Upper lobe of right lung (tissue), 1 donor: ENCODE data around the gene ADCY1. TPM values are rescaled to one million over a fixed set of nuclear protein-coding genes. Genes with fewer than 3 reads are reported as not detected.

Experiments used
- ATAC-seq: fragments of 200-7000 bp; cut with Tn5 transposase; one replicate; pipeline ENCODE4 v1.9.1; 2020; ENCODE audit warnings: mild to moderate bottlenecking, moderate library complexity
- DNase-seq: peaks from one replicate; pipeline ENCODE4 v3.0.0-alpha.2; 2020
- H3K27ac ChIP-seq: fragments of 200-600 bp; one replicate; pipeline ENCODE4 v1.8.0; 2022
- H3K27me3 ChIP-seq: fragments of 200-600 bp; one replicate; pipeline ENCODE4 v1.8.0; 2022; ENCODE audit warnings: mild to moderate bottlenecking
- H3K36me3 ChIP-seq: fragments of 200-600 bp; one replicate; pipeline ENCODE4 v1.8.0; 2022
- H3K4me1 ChIP-seq: fragments of 200-600 bp; one replicate; pipeline ENCODE4 v1.8.0; 2022
- H3K4me3 ChIP-seq: fragments of 200-600 bp; one replicate; pipeline ENCODE4 v1.8.0; 2022; ENCODE audit warnings: mild to moderate bottlenecking
- H3K9me3 ChIP-seq: fragments of 200-600 bp; one replicate; pipeline ENCODE4 v1.8.0; 2022
- intact Hi-C: fragments of 100-400 bp; cut with DNase I; formaldehyde crosslinking; loops from one replicate; pipeline ENCODE4 v1.11.0; 2022
- total RNA-seq: library from RNA; stranded (reverse); fragmentation: NEBNext Ultra II Directional; extraction: Animal tissue kit (Norgen Biotek cat#: 25700); gene quantifications from one replicate; pipeline ENCODE4 v1.2.1, GENCODE V29; 2021
- TF ChIP-seq, protein P1 (sequence below): fragments of 200-600 bp; IDR thresholded peaks from one replicate; pipeline ENCODE4 v1.8.0; 2022; ENCODE audit warnings: antibody characterized with exemption
- donor health status: DM: no; HTN: yes; CAD: no; lungs with severe emphysema.

Gene ADCY1
- total RNA-seq, 1 donor from 2014 or later = 3.9 TPM

DNA sequence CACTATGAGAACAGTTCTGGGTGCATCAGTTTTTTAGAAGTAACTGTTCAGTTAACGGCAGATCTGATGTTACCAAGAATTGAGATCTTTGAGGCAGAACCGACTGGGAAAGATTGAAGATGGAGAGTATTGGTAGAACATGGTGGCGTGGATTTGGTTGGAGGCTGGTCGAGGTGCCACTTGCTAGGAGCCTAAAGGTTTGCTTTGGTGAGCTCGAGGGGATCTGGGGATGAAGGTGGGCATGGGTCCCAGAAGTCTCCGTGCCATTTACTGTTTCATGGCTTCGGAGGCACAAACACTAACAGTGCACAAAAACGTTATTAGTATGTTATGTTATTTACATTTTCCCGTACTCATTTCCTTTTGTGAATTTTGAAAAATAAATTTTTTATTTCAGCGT is 81.4 kb downstream of the ADCY1 start:
- no peaks in the 10 kb centered on the region for H3K9me3 ChIP-seq
- no peak overlapping the region for H3K27ac ChIP-seq
- ATAC-seq = no peak
- no peaks in the 10 kb centered on the region for H3K36me3 ChIP-seq
- no peaks in the 10 kb centered on the region for H3K4me1 ChIP-seq
- TF ChIP-seq, protein P1, sequence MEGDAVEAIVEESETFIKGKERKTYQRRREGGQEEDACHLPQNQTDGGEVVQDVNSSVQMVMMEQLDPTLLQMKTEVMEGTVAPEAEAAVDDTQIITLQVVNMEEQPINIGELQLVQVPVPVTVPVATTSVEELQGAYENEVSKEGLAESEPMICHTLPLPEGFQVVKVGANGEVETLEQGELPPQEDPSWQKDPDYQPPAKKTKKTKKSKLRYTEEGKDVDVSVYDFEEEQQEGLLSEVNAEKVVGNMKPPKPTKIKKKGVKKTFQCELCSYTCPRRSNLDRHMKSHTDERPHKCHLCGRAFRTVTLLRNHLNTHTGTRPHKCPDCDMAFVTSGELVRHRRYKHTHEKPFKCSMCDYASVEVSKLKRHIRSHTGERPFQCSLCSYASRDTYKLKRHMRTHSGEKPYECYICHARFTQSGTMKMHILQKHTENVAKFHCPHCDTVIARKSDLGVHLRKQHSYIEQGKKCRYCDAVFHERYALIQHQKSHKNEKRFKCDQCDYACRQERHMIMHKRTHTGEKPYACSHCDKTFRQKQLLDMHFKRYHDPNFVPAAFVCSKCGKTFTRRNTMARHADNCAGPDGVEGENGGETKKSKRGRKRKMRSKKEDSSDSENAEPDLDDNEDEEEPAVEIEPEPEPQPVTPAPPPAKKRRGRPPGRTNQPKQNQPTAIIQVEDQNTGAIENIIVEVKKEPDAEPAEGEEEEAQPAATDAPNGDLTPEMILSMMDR = no peak
- no peak for DNase-seq
- intact Hi-C loops = no loop called here
- H3K4me3 ChIP-seq = no peak overlapping the region
- no peaks in the 10 kb centered on the region for H3K27me3 ChIP-seq

DNA sequence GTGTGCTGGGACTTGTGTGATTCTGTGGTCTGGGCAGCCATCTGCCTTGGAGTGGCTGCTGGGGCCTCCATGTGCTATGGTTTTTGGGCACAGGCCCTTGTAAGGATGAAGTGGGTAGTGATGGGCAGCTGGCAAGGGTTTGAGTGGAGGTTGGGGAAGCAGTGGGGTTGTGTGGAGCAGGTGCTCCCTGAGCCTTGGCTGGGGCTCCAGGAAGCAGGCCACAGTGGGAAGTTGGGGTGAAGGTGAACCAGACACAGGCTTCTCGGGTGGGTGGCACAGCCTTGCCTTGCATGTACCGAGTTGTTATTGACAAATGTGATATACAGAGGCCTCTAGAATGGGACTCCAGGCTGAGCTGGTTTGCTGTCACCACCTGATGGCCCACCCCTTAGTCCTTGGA is 82.3 kb downstream of the ADCY1 start:
- Histone ChIP-seq H3K9me3 (no peaks in the 10 kb centered on the region), H3K27me3 (no peaks in the 10 kb centered on the region), H3K27ac (no peak overlapping the region), H3K4me3 (no peak overlapping the region), H3K36me3 (no peaks in the 10 kb centered on the region), H3K4me1 (no peaks in the 10 kb centered on the region)
- TF ChIP-seq, protein P1 = no peak
- intact Hi-C loops = no loop called here
- no peak for ATAC-seq
- no peak for DNase-seq

DNA sequence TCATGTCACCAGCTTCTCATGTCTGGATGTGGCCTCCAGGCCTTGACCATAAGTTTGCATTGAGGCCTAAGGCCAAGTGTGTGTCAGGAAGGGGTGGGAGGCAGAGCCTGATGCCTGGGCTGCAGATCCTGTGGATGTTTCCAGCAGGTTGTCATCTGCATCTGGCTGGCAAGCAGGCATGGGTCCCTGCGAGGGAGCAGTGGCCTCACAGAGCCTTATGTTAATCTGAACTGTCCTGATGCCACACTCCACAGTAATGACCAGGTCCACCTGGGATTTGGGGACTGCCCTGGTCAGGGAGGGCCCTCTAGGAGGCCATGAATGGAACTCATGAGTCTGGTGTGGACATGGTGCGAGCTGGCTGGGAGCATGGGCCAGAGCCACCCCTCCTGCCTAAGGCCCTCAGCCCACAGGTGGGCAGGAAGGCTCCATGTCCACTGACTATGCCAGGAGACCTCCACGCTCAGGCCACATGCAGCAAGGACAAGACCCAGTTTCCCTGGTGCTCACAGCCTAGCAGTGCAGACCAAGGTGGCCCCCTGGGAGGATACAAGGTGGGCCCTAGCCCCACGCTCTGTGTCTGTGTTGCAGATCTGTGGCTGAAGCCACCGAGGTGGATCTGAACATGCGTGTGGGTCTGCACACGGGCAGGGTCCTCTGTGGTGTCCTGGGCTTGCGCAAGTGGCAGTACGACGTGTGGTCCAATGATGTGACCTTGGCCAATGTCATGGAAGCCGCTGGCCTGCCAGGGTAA is 83.1 kb downstream of the ADCY1 start:
- Histone ChIP-seq H3K27ac (no peak overlapping the region), H3K4me3 (no peak overlapping the region), H3K27me3 (no peaks in the 10 kb centered on the region), H3K4me1 (no peaks in the 10 kb centered on the region), H3K36me3 (no peaks in the 10 kb centered on the region), H3K9me3 (no peaks in the 10 kb centered on the region)
- intact Hi-C loops = no loop called here
- TF ChIP-seq, protein P1 = no peak
- no peak for ATAC-seq
- no peak for DNase-seq

DNA sequence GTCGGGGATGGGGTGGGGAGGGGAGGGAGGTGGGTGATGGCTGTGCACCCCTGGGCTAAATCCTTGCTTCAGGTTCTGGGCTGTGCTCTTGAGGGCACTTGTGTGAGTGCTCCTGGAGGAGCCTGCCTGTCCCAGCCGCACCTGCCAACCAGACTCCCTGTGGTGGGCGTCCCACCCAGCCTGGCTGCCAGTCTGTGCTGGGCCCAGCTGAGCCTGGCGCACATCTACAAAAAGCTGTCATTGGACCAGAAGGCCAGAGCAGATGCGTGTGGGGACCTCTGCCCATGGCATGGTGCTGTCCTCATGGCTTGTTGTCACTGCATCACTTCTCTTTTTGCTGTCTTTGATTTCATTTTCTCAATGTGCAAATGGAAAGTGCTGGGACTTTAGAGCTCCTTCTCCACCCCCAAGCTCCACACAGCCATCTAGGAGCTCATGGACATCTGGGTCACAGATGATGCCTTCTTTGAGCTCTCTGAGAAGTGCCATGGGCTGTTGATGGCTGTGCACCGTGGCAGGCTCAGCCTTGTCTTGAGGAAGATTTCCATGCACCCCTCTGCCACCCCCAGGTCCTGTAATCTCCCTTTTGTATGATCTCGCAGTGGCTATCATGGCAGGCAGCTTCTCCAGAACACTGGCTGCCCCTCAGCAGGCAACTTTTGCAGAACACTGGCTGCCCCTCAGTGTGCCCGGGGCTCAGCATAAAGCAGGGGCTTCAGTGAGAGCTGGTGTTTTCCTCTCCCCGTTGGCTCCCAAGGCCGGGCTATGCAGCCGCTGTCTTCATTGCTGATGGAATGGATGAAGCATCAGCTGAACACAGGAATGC is 83.9 kb downstream of the ADCY1 start:
- DNase-seq (no peak), ATAC-seq (no peak)
- TF ChIP-seq, protein P1 = no peak
- no peaks in the 10 kb centered on the region for H3K36me3 ChIP-seq
- H3K9me3 ChIP-seq = no peaks in the 10 kb centered on the region
- H3K27me3 ChIP-seq = no peaks in the 10 kb centered on the region
- no peaks in the 10 kb centered on the region for H3K4me1 ChIP-seq
- intact Hi-C loops = no loop called here
- H3K4me3 ChIP-seq = no peak overlapping the region
- H3K27ac ChIP-seq = no peak overlapping the region

DNA sequence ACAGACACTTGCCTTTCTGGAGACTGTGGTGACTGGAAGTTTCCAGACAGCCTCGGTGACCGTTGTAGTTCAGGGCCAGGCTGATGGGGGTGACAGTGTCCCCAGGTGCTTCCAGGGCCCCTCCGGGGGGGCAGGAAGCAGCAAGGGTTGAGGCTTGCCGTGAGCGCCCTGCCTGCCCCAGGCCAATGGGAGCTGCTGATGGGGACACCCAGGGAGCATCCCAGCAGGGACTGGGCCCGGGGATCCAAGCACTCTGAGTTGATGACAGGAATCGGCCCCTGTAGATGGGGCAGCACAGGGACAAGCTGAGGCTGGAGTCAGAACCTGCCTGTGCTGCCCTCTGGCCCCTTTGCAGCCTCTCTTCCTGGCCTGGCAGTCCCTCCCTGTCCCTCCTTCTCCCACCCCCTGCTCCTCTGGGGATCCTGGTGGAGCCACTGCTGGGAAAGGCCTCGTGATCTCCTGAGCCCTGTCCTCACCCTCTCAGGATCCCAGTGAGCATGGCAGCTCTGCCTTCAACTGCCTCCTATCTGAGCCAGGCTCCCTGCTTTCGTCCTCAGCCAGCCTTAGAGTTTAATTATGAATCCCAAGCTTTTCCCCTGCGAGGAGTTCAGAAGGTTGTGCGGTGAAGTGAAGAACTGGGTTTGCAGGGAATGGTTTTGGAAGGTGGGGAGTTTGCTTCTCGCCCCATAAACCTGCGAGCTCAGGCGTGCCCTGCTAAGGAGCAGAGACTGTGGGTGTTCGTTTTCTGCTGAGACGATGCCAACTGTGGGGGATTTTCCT is 84.7 kb downstream of the ADCY1 start:
- no peak overlapping the region for H3K4me3 ChIP-seq
- H3K4me1 ChIP-seq = no peaks in the 10 kb centered on the region
- DNase-seq = no peak
- TF ChIP-seq, protein P1 = no peak
- no peaks in the 10 kb centered on the region for H3K9me3 ChIP-seq
- intact Hi-C loops = no loop called here
- H3K36me3 ChIP-seq = no peaks in the 10 kb centered on the region
- no peak overlapping the region for H3K27ac ChIP-seq
- no peak for ATAC-seq
- no peaks in the 10 kb centered on the region for H3K27me3 ChIP-seq
